Activated T-helper 2 cell treated with anti-CD3 and anti-CD28 coated beads, Interferon-gamma antibody, Interleukin-2, Interleukin-4, amounts not matched to agents 10 μg/mL and 5 μg/mL and 100 μg/mL, durations not matched to agents 14 hours and 24 hours and 36 hours (primary cell): Measurements from ENCODE around the gene IGF1R. TPM values are rescaled to one million over a fixed set of nuclear protein-coding genes. Genes with fewer than 3 reads are reported as not detected.

Source experiments
- DNase-seq: peaks from one replicate; pipeline ENCODE4 v3.0.0; 2021; ENCODE audit warnings: low spot score
- H3K27ac Mint-ChIP-seq: one replicate; pipeline ENCODE4 v1.8.0; 2021; ENCODE audit warnings: mixed read lengths
- H3K27me3 Mint-ChIP-seq: one replicate; pipeline ENCODE4 v1.8.0; 2021; ENCODE audit warnings: low read depth, mixed read lengths
- H3K36me3 Mint-ChIP-seq: one replicate; pipeline ENCODE4 v1.8.0; 2021; ENCODE audit warnings: low read depth, mixed read lengths
- H3K4me1 Mint-ChIP-seq: one replicate; pipeline ENCODE4 v1.8.0; 2021; ENCODE audit warnings: low read depth, mixed read lengths
- H3K4me3 Mint-ChIP-seq: one replicate; pipeline ENCODE4 v1.8.0; 2021; ENCODE audit warnings: low read depth, mild to moderate bottlenecking, moderate library complexity, mixed read lengths
- H3K9me3 Mint-ChIP-seq: one replicate; pipeline ENCODE4 v1.8.0; 2021; ENCODE audit warnings: mixed read lengths
- intact Hi-C: fragments of 100-400 bp; cut with micrococcal nuclease; formaldehyde crosslinking; loops from one replicate; pipeline ENCODE4 v1.15.1; 2023
- total RNA-seq: library from RNA; stranded (reverse); gene quantifications from 2 replicates; pipeline ENCODE4 v1.2.3, GENCODE V29; 2022

Gene IGF1R
- total RNA-seq, 1 donor from 2014 or later, result 31.1 TPM

- Mint-ChIP-seq H3K36me3 (peaks cover 36% of the 10 kb centered on the region), H3K27ac (no peak overlapping the region), H3K4me1 (peaks cover 9% of the 10 kb centered on the region)
Observed at GRCh38 chr15:98941595-98942255, 293.4 kb downstream of the IGF1R start.

GRCh38 chr15:98942431-98942830, 294.1 kb downstream of the IGF1R start:
- Mint-ChIP-seq H3K27ac (no peak overlapping the region), H3K27me3 (no peaks in the 10 kb centered on the region), H3K9me3 (no peaks in the 10 kb centered on the region), H3K36me3 (peaks cover 32% of the 10 kb centered on the region), H3K4me1 (peaks cover 5% of the 10 kb centered on the region), H3K4me3 (no peak overlapping the region)
- DNase-seq, result no peak
- intact Hi-C loops, result no loop called here

More at GRCh38 chr15:98941595-98942255, 293.4 kb downstream of the IGF1R start:
- Mint-ChIP-seq H3K9me3 (no peaks in the 10 kb centered on the region), H3K4me3 (no peak overlapping the region), H3K27me3 (no peaks in the 10 kb centered on the region)
- DNase-seq, result no peak
- intact Hi-C loops, result no loop called here

- DNase-seq, result no peak
- no peaks in the 10 kb centered on the region for H3K27me3 Mint-ChIP-seq
- no peak overlapping the region for H3K4me3 Mint-ChIP-seq
- H3K9me3 Mint-ChIP-seq, result no peaks in the 10 kb centered on the region
- H3K27ac Mint-ChIP-seq, result no peak overlapping the region
- H3K4me1 Mint-ChIP-seq, result no peaks in the 10 kb centered on the region
- peaks cover 28% of the 10 kb centered on the region for H3K36me3 Mint-ChIP-seq
- intact Hi-C loops, result no loop called here
Observed at GRCh38 chr15:98943051-98943508, 294.7 kb downstream of the IGF1R start.

- no peak for DNase-seq
- Mint-ChIP-seq H3K9me3 (no peaks in the 10 kb centered on the region), H3K4me1 (no peaks in the 10 kb centered on the region), H3K4me3 (no peak overlapping the region), H3K27ac (no peak overlapping the region), H3K27me3 (no peaks in the 10 kb centered on the region), H3K36me3 (peaks cover 24% of the 10 kb centered on the region)
- intact Hi-C loops, result no loop called here
Observed at GRCh38 chr15:98943601-98944151, 295.3 kb downstream of the IGF1R start.

- H3K4me3 Mint-ChIP-seq, result no peak overlapping the region
- H3K27ac Mint-ChIP-seq, result no peak overlapping the region
- H3K9me3 Mint-ChIP-seq, result no peaks in the 10 kb centered on the region
- no peak for DNase-seq
- no peaks in the 10 kb centered on the region for H3K4me1 Mint-ChIP-seq
- peaks cover 13% of the 10 kb centered on the region for H3K36me3 Mint-ChIP-seq
- no peaks in the 10 kb centered on the region for H3K27me3 Mint-ChIP-seq
- intact Hi-C loops, result no loop called here
Observed at GRCh38 chr15:98946301-98947255, 298.2 kb downstream of the IGF1R start.

DNA sequence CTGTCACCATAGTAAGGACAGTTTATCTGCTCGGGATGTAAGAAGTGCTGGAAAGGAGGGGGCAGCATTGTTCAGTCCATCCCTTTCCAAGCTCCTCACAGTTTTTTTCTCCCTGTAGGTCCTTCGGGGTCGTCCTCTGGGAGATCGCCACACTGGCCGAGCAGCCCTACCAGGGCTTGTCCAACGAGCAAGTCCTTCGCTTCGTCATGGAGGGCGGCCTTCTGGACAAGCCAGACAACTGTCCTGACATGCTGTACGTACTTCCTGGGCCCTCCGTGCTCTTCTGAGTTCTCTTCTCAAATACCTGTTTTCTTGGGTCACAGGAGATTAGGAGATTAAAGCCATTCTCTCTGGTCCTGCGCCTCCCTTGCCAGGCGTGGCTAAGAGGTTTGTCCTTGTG, 300.1 kb downstream of the IGF1R start:
- H3K36me3 Mint-ChIP-seq, result peaks cover 16% of the 10 kb centered on the region
- intact Hi-C loops, result no loop called here
- no peak overlapping the region for H3K4me3 Mint-ChIP-seq
- no peaks in the 10 kb centered on the region for H3K27me3 Mint-ChIP-seq
- peaks cover 16% of the 10 kb centered on the region for H3K4me1 Mint-ChIP-seq
- H3K9me3 Mint-ChIP-seq, result no peaks in the 10 kb centered on the region
- no peak for DNase-seq
- no peak overlapping the region for H3K27ac Mint-ChIP-seq

- Mint-ChIP-seq H3K27ac (no peak overlapping the region), H3K4me1 (peaks cover 19% of the 10 kb centered on the region), H3K9me3 (no peaks in the 10 kb centered on the region), H3K27me3 (no peaks in the 10 kb centered on the region), H3K36me3 (peaks cover 16% of the 10 kb centered on the region), H3K4me3 (no peak overlapping the region)
- intact Hi-C loops, result no loop called here
- no peak for DNase-seq
Observed at GRCh38 chr15:98948941-98949340, 300.6 kb downstream of the IGF1R start.

GRCh38 chr15:98949624-98950023, 301.3 kb downstream of the IGF1R start:
- no peak overlapping the region for H3K4me3 Mint-ChIP-seq

GRCh38 chr15:98950248-98950647, 301.9 kb downstream of the IGF1R start:
- DNase-seq, result no peak
- intact Hi-C loops, result no loop called here
- Mint-ChIP-seq H3K27me3 (no peaks in the 10 kb centered on the region), H3K9me3 (no peaks in the 10 kb centered on the region), H3K4me3 (no peak overlapping the region), H3K27ac (no peak overlapping the region), H3K4me1 (peaks cover 19% of the 10 kb centered on the region), H3K36me3 (peaks cover 16% of the 10 kb centered on the region)

More at GRCh38 chr15:98949624-98950023, 301.3 kb downstream of the IGF1R start:
- no peak for DNase-seq
- H3K4me1 Mint-ChIP-seq, result peaks cover 19% of the 10 kb centered on the region
- H3K9me3 Mint-ChIP-seq, result no peaks in the 10 kb centered on the region
- intact Hi-C loops, result no loop called here
- H3K27me3 Mint-ChIP-seq, result no peaks in the 10 kb centered on the region
- H3K36me3 Mint-ChIP-seq, result peaks cover 16% of the 10 kb centered on the region
- H3K27ac Mint-ChIP-seq, result no peak overlapping the region

DNA sequence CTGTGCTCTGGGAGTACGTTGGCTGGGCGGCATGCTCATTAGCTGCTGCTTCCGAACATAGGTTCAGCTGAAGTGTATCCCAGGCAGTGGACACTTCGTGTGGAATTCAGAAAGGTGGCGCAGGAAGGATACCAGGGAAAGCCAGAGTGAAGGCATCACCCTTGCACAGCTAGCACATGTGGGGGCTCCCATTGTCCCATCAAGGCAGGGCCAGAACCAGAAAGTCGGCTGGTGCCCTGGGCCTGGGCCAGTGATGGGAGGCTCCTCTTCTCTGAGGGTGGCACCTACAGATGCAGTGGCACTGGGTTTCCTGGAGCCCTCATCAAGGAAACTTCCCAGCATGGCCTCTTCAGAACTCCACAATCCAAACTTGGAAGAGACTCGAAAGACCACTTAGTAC, 302.7 kb downstream of the IGF1R start:
- no peaks in the 10 kb centered on the region for H3K27me3 Mint-ChIP-seq
- no peaks in the 10 kb centered on the region for H3K9me3 Mint-ChIP-seq
- no peak for DNase-seq
- no peak overlapping the region for H3K4me3 Mint-ChIP-seq
- intact Hi-C loops, result no loop called here
- H3K27ac Mint-ChIP-seq, result no peak overlapping the region
- peaks cover 19% of the 10 kb centered on the region for H3K4me1 Mint-ChIP-seq
- H3K36me3 Mint-ChIP-seq, result peaks cover 16% of the 10 kb centered on the region

DNA sequence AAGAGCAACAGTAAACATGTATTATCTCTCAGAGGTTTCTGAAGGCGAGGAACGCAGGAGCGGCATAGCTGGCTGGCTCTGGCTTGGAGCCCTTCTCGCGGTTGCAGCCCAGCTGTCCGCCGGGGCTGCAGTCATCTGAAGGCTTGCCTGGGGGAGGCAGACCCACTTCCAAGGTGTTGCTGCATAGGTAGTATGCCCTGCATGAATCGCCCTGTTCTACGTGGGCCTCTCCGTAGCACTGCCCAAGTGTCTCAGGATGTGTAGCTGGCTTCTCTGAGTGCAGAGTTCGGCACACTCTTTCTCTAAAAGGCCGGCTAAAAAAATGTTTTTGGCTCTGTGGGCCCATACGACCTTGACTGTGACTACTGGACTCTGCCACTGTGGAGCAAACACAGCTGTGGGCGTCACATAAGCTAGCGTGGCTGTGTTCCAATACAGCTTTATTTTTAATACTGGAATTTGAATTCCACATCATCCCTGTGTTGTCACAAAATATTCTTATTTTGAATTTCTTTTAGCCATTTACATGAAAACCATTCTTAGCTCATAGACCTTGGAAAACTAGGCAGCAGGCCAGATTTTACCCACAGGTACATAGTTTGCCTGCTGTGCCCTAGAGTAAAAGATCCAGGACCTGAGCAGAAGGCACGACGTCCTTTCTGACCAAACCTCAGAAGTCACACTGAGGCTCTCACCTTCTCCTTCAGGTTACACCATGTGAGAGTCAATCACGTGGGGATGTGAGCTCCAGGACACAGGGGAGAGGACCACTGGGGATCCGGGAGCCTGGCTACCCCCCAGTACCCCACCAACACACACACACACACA, 303.4 kb downstream of the IGF1R start:
- Mint-ChIP-seq H3K9me3 (no peaks in the 10 kb centered on the region), H3K27ac (peak overlapping the region; percentile 69), H3K4me1 (peaks cover 19% of the 10 kb centered on the region), H3K4me3 (no peak overlapping the region), H3K36me3 (peaks cover 16% of the 10 kb centered on the region), H3K27me3 (no peaks in the 10 kb centered on the region)
- no peak for DNase-seq
- intact Hi-C loops, result loop anchor here (2.0 kb wide), 1 partner anchor 15 kb away; no protein-coding TSS in a partner anchor

- H3K4me3 Mint-ChIP-seq, result peak overlapping the region; percentile 10
- peaks cover 23% of the 10 kb centered on the region for H3K36me3 Mint-ChIP-seq
- intact Hi-C loops, result loop anchor here (2.0 kb wide), 1 partner anchor 16 kb away; no protein-coding TSS in a partner anchor
- no peak for DNase-seq
- peak overlapping the region; percentile 69 for H3K27ac Mint-ChIP-seq
- no peaks in the 10 kb centered on the region for H3K9me3 Mint-ChIP-seq
- H3K4me1 Mint-ChIP-seq, result peaks cover 19% of the 10 kb centered on the region
- no peaks in the 10 kb centered on the region for H3K27me3 Mint-ChIP-seq
Observed at GRCh38 chr15:98952381-98952803, 304.1 kb downstream of the IGF1R start.
